ENCODE measurements around the gene ABHD8.

The ABHD8 gene

DNA sequence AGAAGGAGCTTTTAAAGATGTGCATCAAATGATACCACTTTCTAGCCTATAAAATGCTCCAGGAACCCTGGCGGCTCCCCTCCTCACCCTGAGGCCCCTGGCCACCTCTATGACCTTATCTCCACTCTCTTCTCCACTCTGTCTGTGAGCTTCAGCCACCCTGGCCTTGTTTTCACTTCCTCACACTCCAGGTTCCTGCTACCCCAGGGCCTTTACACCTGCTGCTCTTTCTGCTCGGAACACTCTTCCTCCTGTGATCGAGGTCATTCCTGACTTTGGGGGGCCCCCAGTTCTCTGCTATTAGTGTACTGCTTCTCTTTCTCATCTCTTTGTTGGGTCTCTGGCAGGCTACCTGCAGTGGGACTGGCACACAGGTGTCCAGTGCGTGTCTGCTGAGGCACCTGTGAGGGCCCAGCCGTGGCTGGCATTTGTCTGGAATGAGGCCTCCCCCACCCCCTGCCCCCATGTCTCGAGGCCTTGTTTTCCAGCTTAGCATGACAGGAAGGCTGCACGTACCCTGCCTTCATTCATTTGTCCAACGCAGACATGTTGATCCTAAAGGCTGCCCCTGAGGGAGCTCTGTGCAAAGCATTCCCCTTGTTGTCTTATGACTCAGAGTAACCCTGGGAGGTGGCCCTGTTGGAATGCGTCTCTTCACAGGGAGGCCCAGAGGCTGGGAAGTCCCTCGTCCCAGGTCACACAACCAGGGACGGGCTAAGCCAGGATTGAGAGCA is 8.4 kb upstream of the ABHD8 start:
- Histone ChIP-seq H3K79me1 (ENCODE audit: low read length) (peaks cover 14% of the 10 kb centered on the region), H3K18ac (ENCODE audit: low read length) (peak overlapping the region; percentile 2), H3K79me2 (ENCODE audit: control insufficient read depth, insufficient read depth, low read length, poor library complexity) (peaks cover 14% of the 10 kb centered on the region), H2BK120ac (ENCODE audit: insufficient read depth, low read length, poor library complexity) (no peak overlapping the region), H3K4me2 (ENCODE audit: low read length) (peak overlapping the region; percentile 46), H2AK5ac (ENCODE audit: low read length) (no peak overlapping the region), H2BK5ac (ENCODE audit: low read depth, low read length, poor library complexity) (peak overlapping the region; percentile 10), H4K12ac (ENCODE audit: low read depth, low read length) (no peak overlapping the region), H3K4ac (ENCODE audit: low read depth, low read length) (no peak overlapping the region), H3K14ac (ENCODE audit: low read length) (peak overlapping the region; percentile 2), H2AFZ (ENCODE audit: insufficient read depth, low read length, poor library complexity) (no peak overlapping the region), H3K27ac (ENCODE audit: low read depth, low read length) (peak overlapping the region; percentile 83), H3K4me1 (ENCODE audit: control insufficient read depth in 1 of 2, insufficient read depth in 2 of 2, low read length in 2 of 2) (peaks cover 29 to 34% of the 10 kb centered on the region in 2 experiments), H4K8ac (ENCODE audit: low read depth, low read length) (no peak overlapping the region), H3K4me3 (ENCODE audit: low read depth, low read length) (peak overlapping the region; percentile 6), H3K36me3 (ENCODE audit: control insufficient read depth in 1 of 2, insufficient read depth in 2 of 2, low read length in 2 of 2) (peaks cover 28 to 35% of the 10 kb centered on the region in 2 experiments), H3K9ac (ENCODE audit: low read length) (no peak overlapping the region), H3K23ac (ENCODE audit: low read length) (no peak overlapping the region), H4K91ac (ENCODE audit: low read depth, low read length) (peak overlapping the region; percentile 61), H2BK12ac (ENCODE audit: low read length) (peak overlapping the region; percentile 63), H3K27me3 (ENCODE audit: insufficient read depth, low read length) (no peaks in the 10 kb centered on the region), H3K9me3 (ENCODE audit: insufficient read depth, low read depth, low read length) (peaks cover 4% of the 10 kb centered on the region)
- no CpG with 5 or more reads among the region's 11 CpGs for WGBS (ENCODE audit: extremely low coverage, insufficient coverage, insufficient read length)
- peak; percentile 99 for DNase-seq

DNA sequence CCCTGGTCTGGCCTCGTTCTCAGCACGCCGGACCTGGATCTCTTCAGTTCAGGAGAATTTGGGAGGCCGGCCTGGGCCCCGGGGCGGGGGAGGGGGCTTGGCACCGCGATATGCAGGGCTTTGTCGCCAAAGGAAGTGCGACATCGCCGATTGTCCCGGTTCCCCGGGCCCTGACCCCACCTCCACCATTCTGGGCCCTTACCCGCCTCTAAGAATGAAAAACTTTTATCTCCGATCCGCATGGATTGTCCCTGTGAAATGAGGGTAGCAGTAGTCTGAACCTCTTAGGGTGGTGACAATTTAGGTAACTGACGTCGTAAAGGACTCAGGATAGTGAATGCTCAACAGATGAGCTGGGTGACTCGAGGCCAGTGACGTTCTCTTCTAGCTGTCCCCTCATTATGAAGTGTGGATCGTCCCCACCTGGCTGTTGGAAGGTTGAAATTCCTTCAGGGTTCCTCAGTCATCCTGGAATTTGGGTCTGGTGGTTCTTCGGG is 6.8 kb upstream of the ABHD8 start:
- peak overlapping the region; percentile 72 for H4K12ac ChIP-seq (ENCODE audit: low read depth, low read length)
- peak overlapping the region; percentile 76 for H3K4ac ChIP-seq (ENCODE audit: low read depth, low read length)

DNA sequence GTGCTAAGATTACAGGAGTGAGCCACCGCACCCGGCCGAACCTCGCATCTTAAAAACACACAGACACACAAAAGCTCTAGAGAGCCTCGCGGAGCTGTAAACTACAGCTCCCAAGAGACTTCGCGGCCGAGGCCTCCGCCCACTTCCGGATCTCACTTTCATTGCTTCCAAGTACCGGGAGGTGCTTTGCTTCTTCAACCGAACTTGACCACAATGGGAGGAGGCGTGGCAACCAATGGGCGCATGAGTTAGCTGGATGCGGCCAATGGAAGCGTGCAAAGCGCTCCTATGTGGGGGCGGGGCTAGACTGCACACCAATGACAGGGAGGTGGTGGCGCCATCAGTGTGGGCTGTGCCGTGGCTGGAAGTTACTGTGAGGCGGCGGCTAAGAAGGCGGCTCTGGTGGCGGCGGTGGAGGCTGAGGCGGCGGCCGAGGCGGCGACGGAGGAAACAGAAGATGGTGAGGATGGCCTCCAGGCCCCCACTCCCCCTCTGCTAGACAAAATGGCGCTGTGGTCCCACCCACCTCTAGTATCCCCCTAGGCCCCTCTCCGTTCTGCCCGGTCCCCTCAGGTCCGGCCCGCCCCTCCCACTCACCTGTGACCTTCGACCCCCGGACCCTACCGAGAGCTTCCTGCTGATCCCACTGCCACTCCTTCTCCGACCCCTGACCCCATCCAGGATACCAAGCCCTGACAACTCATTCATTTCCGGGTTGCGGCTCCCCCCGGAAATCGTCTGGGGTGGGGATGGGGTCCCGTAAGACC is 6.2 kb upstream of the ABHD8 start, which contains the start of gene DDA1:
TSS of gene DDA1 (plus strand) at position 366 of the 767 bp plus-strand sequence. CDS start at position 458, 92 bp downstream.
- Histone ChIP-seq H3K18ac (ENCODE audit: low read length) (peak within 1 kb of the TSS; percentile 91), H3K4me1 (ENCODE audit: control insufficient read depth in 1 of 2, insufficient read depth in 2 of 2, low read length in 2 of 2) (peaks cover 33 to 45% of the 10 kb centered on the region in 2 experiments), H2BK5ac (ENCODE audit: low read depth, low read length, poor library complexity) (peak within 1 kb of the TSS; percentile 65), H3K36me3 (ENCODE audit: control insufficient read depth in 1 of 2, insufficient read depth in 2 of 2, low read length in 2 of 2) (peaks cover 13 to 20% of the 10 kb centered on the region in 2 experiments), H3K79me1 (ENCODE audit: low read length) (peaks cover 24% of the 10 kb centered on the region), H3K4me2 (ENCODE audit: low read length) (peak within 1 kb of the TSS; percentile 75), H2BK12ac (ENCODE audit: low read length) (peak within 1 kb of the TSS; percentile 27), H4K12ac (ENCODE audit: low read depth, low read length) (peak within 1 kb of the TSS; percentile 72), H4K8ac (ENCODE audit: low read depth, low read length) (peak within 1 kb of the TSS; percentile 91), H2AK5ac (ENCODE audit: low read length) (peak within 1 kb of the TSS; percentile 31), H3K4ac (ENCODE audit: low read depth, low read length) (peak within 1 kb of the TSS; percentile 76), H2BK120ac (ENCODE audit: insufficient read depth, low read length, poor library complexity) (peak within 1 kb of the TSS; percentile 67), H3K4me3 (ENCODE audit: low read depth, low read length) (peak within 1 kb of the TSS; percentile 96), H2AFZ (ENCODE audit: insufficient read depth, low read length, poor library complexity) (peak within 1 kb of the TSS; percentile 83), H3K9me3 (ENCODE audit: insufficient read depth, low read depth, low read length) (peaks cover 4% of the 10 kb centered on the region), H3K14ac (ENCODE audit: low read length) (peak within 1 kb of the TSS; percentile 85), H3K27me3 (ENCODE audit: insufficient read depth, low read length) (no peaks in the 10 kb centered on the region), H3K9ac (ENCODE audit: low read length) (peak within 1 kb of the TSS; percentile 90), H3K23ac (ENCODE audit: low read length) (no peak within 1 kb of the TSS), H4K91ac (ENCODE audit: low read depth, low read length) (peak within 1 kb of the TSS; percentile 87), H3K79me2 (ENCODE audit: control insufficient read depth, insufficient read depth, low read length, poor library complexity) (peaks cover 21% of the 10 kb centered on the region), H3K27ac (ENCODE audit: low read depth, low read length) (peak within 1 kb of the TSS; percentile 86)
- peak; percentile 100 for DNase-seq
- WGBS (ENCODE audit: extremely low coverage, insufficient coverage, insufficient read length), result no CpG with 5 or more reads among the region's 46 CpGs

More for the DNA sequence above, 6.8 kb upstream of the ABHD8 start:
- H2BK5ac ChIP-seq (ENCODE audit: low read depth, low read length, poor library complexity), result peak overlapping the region; percentile 65
- peak overlapping the region; percentile 91 for H3K18ac ChIP-seq (ENCODE audit: low read length)
- DNase-seq, result peak; percentile 73 to 77
- H3K14ac ChIP-seq (ENCODE audit: low read length), result peak overlapping the region; percentile 85
- peak overlapping the region; percentile 6 for H2AFZ ChIP-seq (ENCODE audit: insufficient read depth, low read length, poor library complexity)
- H4K91ac ChIP-seq (ENCODE audit: low read depth, low read length), result peak overlapping the region; percentile 87
- H3K9ac ChIP-seq (ENCODE audit: low read length), result peak overlapping the region; percentile 90
- H3K9me3 ChIP-seq (ENCODE audit: insufficient read depth, low read depth, low read length), result peaks cover 4% of the 10 kb centered on the region
- no peak overlapping the region for H3K23ac ChIP-seq (ENCODE audit: low read length)
- H3K27ac ChIP-seq (ENCODE audit: low read depth, low read length), result peak overlapping the region; percentile 86
- H3K4me3 ChIP-seq (ENCODE audit: low read depth, low read length), result peak overlapping the region; percentile 96
- H3K79me1 ChIP-seq (ENCODE audit: low read length), result peaks cover 24% of the 10 kb centered on the region
- no peaks in the 10 kb centered on the region for H3K27me3 ChIP-seq (ENCODE audit: insufficient read depth, low read length)
- H4K8ac ChIP-seq (ENCODE audit: low read depth, low read length), result peak overlapping the region; percentile 91
- no CpG with 5 or more reads among the region's 23 CpGs for whole genome bisulfite sequencing (ENCODE audit: extremely low coverage, insufficient coverage, insufficient read length)
- peak overlapping the region; percentile 75 for H3K4me2 ChIP-seq (ENCODE audit: low read length)
- H2BK12ac ChIP-seq (ENCODE audit: low read length), result peak overlapping the region; percentile 19
- H3K4me1 ChIP-seq (ENCODE audit: control insufficient read depth in 1 of 2, insufficient read depth in 2 of 2, low read length in 2 of 2), result peaks cover 33 to 39% of the 10 kb centered on the region in 2 experiments
- peak overlapping the region; percentile 67 for H2BK120ac ChIP-seq (ENCODE audit: insufficient read depth, low read length, poor library complexity)
- H3K79me2 ChIP-seq (ENCODE audit: control insufficient read depth, insufficient read depth, low read length, poor library complexity), result peaks cover 21% of the 10 kb centered on the region
- peaks cover 18 to 25% of the 10 kb centered on the region in 2 experiments for H3K36me3 ChIP-seq (ENCODE audit: control insufficient read depth in 1 of 2, insufficient read depth in 2 of 2, low read length in 2 of 2)
- H2AK5ac ChIP-seq (ENCODE audit: low read length), result peak overlapping the region; percentile 31

DNA sequence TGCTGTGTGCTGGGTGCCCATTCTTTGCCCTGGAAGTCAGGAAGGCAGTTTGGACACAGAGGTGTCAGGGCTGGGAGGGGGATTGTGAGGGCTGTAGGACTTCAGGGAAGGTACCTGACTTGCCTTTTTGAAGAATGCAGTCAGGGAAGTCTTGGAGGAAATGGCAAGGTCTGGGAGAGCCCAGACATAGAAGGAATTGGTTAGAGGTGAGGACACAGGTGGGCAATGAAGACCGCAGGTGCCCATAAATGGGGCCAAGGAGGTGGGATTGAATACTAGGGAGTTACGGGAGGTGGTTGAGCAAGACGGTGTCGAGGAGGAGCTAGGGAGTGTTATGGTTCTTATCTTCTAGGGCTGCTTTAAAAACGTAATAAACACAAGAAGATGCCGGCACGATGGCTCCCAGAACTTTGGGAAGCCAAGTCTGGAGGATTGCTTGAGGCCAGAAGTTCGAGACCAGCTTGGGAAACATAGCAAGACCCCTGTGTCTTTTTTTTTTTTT is 4.7 kb upstream of the ABHD8 start:
- Histone ChIP-seq H4K8ac (ENCODE audit: low read depth, low read length) (no peak overlapping the region), H3K14ac (ENCODE audit: low read length) (no peak overlapping the region), H2AK5ac (ENCODE audit: low read length) (no peak overlapping the region), H3K79me1 (ENCODE audit: low read length) (peaks cover 31% of the 10 kb centered on the region), H3K27ac (ENCODE audit: low read depth, low read length) (peak overlapping the region; percentile 18), H3K4me2 (ENCODE audit: low read length) (no peak overlapping the region), H2BK120ac (ENCODE audit: insufficient read depth, low read length, poor library complexity) (no peak overlapping the region), H3K18ac (ENCODE audit: low read length) (no peak overlapping the region), H2BK5ac (ENCODE audit: low read depth, low read length, poor library complexity) (no peak overlapping the region), H4K12ac (ENCODE audit: low read depth, low read length) (no peak overlapping the region), H3K36me3 (ENCODE audit: control insufficient read depth in 1 of 2, insufficient read depth in 2 of 2, low read length in 2 of 2) (peaks cover 1 to 6% of the 10 kb centered on the region in 2 experiments), H3K9ac (ENCODE audit: low read length) (no peak overlapping the region), H4K91ac (ENCODE audit: low read depth, low read length) (no peak overlapping the region), H3K79me2 (ENCODE audit: control insufficient read depth, insufficient read depth, low read length, poor library complexity) (peaks cover 21% of the 10 kb centered on the region), H3K27me3 (ENCODE audit: insufficient read depth, low read length) (no peaks in the 10 kb centered on the region), H3K9me3 (ENCODE audit: insufficient read depth, low read depth, low read length) (peaks cover 2% of the 10 kb centered on the region), H2AFZ (ENCODE audit: insufficient read depth, low read length, poor library complexity) (no peak overlapping the region), H3K23ac (ENCODE audit: low read length) (no peak overlapping the region), H3K4ac (ENCODE audit: low read depth, low read length) (no peak overlapping the region), H3K4me1 (ENCODE audit: control insufficient read depth in 1 of 2, insufficient read depth in 2 of 2, low read length in 2 of 2) (peaks cover 37 to 50% of the 10 kb centered on the region in 2 experiments), H2BK12ac (ENCODE audit: low read length) (no peak overlapping the region), H3K4me3 (ENCODE audit: low read depth, low read length) (no peak overlapping the region)
- WGBS (ENCODE audit: extremely low coverage, insufficient coverage, insufficient read length), result no CpG with 5 or more reads among the region's 8 CpGs
- peak in 1 of 2 donors; percentile 44 for DNase-seq

Measured in trophoblast cell (in vitro differentiated cells and primary cell).